HG03135 (cell line): ENCODE measurements around the gene E2F6.

Experiments used
- ATAC-seq: cut with Tn5 transposase; IDR thresholded peaks from one replicate; pipeline ENCODE4 v1.9.1; 2021; ENCODE audit warnings: mild to moderate bottlenecking, moderate library complexity; ENCODE audit not compliant: unreplicated experiment

Gene E2F6

GRCh38 chr2:11459816-11460215 lies 6.1 kb downstream of the E2F6 start:
- no peak for ATAC-seq

- ATAC-seq = no peak
These were observed 7.2 kb downstream of the E2F6 start for GRCh38 chr2:11458753-11459152.

- no peak for ATAC-seq
These were observed 8.0 kb downstream of the E2F6 start for GRCh38 chr2:11457935-11458334.

DNA sequence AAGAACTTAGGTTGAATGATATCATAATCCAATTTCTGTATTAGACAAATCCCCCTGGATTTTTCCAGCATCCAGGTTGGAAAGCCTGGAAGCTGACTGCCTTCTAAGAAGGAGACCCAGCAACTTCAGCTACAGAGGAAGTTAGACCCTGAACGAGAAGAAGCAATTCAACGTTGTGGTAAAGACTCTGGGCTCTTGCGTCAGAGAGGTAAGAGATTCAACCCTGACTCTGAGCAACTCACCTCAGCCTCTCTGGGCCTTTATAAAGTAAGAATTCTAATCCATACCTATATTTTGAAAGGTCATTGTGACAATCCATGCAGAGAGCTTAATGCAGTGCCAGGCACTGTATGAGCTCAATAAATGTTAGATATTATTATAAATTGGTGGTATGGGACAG lies 9.7 kb downstream of the E2F6 start:
- no peak for ATAC-seq

DNA sequence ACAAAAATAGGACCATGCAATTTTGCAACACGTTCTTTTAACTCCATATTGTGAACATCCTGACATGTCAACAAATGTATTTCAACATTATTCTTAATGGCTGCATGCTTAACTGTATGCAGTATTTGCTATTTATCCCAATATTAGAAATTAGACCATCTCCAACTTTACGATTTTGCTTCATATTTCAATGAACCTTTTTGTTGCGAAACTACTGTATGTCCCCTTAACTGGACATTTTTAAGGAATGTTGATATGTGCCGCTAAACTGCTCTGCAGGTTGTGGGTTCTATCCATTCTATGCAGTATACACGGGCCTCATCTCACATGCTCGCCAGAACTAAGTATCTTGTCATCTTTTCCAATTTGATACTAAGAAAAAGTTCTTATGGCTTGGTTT lies 11.1 kb downstream of the E2F6 start:
- ATAC-seq = no peak

- ATAC-seq = no peak
These were observed 15.2 kb downstream of the E2F6 start for GRCh38 chr2:11450791-11451190.

GRCh38 chr2:11446733-11447248 lies 19.2 kb downstream of the E2F6 start:
- ATAC-seq = no peak

DNA sequence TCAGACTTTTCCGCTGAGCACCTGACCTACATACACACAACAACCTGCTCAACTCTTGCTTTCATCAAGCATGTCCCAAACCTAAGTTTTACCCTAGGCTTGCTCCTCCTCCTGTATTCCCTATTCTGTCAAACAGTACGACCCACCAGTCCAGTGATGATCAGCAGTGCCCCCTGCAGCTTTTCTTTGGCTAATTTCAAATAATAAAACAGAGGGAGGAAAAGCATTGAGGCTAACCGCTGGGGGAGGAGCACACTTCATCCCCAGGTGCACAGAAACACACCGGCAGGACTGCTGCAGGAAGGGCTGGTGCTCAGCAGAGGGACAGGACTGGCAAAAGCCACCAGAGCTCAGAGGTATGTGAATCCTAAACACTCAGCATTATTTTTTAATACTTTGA lies 21.2 kb downstream of the E2F6 start:
- no peak for ATAC-seq

- no peak for ATAC-seq
These were observed 27.3 kb downstream of the E2F6 start for GRCh38 chr2:11438555-11439080.

DNA sequence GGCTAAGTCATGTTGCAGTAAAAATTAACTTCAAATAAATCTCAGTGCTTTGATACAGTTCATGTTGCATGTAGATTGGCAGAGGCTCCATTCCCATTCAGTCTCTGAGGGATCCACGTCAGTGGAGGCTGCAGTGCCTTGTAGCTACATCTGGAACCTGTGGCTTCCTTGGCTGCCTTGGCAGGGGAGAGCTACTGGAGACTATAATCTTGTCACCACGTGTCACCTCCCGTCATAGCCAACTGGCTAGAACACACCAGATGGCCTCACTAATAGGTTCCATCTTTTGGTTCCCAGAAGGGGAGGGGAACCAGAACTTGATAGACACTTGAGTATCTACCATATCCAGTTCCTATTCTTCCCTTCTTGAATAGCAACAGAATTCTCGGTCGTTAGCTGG lies 28.4 kb downstream of the E2F6 start:
- ATAC-seq = no peak

DNA sequence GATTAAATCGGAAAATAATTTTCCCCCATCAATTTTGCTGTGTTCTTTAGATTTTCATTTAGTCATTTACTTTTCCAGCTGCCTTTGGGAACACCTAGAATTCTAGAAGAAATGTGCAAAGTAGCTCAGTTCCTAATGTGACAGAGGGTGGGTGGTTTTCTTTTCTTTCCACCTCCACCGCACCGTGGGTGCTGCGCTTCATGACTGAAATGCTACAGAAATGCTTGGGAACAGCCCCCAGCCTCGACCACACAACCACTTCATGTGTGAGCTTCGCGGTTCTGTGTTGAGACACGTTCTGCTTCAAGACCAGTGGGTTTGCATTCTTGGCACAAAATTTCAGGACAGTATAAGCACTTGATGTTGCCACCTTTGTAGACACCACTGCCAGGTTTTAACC lies 30.9 kb downstream of the E2F6 start:
- ATAC-seq = no peak

DNA sequence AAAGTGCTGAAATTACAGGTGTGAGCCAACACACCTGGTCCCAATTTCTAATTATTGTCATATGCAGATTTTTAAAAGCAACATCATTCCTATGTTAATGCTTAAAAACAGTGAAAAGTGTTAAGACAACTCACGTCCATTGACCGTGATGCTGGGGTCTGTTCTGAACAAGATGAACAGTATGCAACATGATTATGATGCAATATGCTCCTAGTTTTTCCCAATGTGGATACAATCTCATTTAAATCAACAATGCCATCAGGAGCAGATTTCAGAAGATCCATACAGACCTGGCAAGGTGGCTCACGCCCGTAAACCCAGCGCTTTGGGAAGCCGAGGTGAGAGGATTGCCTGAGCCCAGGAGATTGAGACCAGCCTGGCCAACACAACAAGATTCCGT lies 31.5 kb downstream of the E2F6 start:
- no peak for ATAC-seq

GRCh38 chr2:11433822-11434221 lies 32.1 kb downstream of the E2F6 start:
- no peak for ATAC-seq

DNA sequence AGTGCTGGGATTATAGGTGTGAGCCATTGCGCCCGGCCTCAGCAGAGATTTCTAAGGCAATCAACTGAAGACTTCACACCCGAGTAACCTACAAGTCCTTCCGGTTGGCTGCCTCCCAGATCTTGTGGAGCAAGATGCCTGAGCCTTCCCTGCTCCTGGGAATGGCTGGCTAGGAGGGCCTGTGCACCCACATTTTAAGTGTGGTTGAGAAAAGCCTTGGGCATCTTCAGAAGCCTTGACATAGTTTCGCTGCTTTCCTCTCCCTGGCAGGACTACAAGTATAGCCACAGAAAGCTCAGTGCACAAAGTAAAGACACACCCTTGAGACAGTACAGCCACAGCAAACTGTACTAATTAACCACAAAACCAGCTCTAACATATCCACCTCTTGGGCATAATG lies 35.2 kb downstream of the E2F6 start:
- ATAC-seq = no peak

GRCh38 chr2:11427224-11427623 lies 38.7 kb downstream of the E2F6 start:
- ATAC-seq = no peak

DNA sequence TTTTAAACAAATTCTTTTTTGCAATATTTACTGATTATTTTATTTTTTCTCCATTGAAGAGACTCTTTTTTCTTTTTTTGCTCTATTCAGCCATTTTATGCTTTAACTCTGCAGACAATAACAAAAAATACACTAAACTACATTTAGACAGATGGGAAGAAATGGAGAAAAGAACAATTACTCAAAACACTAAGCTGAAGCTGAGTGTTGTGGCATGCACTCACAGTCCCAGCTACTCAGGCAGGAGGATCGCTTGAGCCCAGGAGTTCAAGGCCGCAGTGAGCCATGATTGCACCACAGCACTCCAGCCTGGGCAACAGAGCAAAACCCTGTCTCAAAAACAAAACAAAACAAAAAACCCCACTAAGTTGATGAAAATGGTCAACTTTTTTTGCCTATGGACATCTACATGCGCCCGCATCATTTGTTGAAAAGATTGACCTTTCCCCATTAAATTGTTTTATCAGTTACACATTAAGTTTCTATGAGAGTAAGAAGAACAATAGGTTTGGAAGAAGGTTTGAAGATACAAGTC lies 43.0 kb downstream of the E2F6 start:
- no peak for ATAC-seq

DNA sequence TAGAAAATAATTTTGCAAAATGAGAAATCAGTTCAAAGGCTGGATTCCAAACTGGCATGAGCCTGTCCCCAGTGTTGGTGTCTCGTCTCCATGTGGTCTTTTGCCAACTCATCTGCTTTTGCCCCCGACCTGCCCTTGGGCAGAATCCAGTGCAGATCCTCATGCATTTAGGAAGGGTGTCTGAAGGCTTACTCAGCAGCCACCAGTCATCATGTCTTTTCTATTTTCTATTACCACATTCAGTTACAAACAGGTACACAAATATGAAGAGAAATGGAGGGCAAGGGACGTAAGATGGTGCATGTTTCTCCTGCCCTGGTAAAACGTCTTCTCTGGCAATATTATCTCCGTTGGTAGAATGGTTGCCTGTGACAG lies 43.5 kb downstream of the E2F6 start:
- ATAC-seq = no peak

DNA sequence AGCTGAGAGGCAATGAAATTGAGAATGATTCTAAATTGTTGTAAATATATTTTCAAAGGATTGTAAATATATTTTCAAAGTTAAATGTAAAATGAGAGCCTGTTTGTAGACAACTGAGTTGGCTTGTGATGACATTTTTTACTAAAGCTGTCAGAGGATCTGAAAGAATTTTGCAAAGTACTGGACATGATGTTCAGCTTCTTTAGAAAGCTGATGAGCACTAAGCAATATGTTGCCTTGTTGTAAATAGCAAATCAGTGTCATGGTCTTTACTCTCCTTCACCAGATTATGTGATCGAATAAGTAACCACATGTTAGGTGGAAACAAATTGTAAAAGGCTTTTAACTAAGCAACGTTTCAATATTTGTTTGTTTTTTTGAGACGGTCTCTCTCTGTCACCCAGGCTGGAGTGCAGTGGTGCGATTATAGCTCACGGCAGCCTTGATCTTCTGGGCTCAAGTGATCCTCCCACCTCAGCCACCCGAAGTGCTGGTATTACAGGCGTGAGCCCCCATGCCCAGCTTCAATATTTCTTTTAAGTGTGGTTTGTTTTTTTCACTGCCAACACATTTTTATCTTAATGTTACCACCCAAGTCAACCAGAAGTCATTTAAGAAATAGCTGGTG lies 44.0 kb downstream of the E2F6 start:
- no peak for ATAC-seq

- no peak for ATAC-seq
These were observed 45.3 kb downstream of the E2F6 start for GRCh38 chr2:11420671-11421070.

DNA sequence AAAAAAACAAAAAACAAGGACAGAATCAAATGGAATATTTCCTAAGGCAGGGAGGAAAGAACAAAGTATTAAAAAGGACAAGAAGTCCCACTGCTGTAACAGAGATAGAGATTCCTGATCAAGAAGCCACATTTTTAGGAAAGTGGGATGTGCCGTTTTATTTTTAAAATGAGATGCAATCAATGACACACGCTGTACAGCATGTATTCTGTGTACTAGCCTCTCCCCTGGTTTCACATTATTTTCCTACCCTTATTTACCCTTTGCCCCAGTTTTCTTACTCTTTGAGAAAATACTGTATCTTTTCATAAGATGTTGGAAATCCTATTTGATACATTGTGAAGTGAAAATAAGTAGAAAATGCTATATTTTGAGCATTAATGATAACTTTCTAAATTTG lies 45.8 kb downstream of the E2F6 start:
- no peak for ATAC-seq

DNA sequence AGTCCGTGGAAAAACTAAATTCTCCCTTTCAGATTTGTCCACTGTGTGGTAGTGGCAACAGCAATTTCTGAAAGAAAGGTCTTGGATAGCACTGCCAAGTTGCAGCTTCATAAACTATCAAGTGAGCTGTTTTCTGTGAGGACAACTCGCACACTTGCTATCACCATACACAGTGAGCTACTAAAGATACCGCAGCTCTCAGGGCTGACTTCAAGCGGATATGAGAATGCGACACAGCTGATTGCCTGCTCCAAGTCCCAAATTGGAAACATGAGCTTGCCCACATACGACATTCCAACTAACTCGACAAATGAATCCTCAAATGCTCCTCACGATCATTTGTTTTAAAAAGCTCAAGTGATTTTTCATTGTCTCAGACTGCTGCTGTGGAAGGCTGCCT lies 46.2 kb downstream of the E2F6 start:
- no peak for ATAC-seq

- no peak for ATAC-seq
These were observed 47.9 kb downstream of the E2F6 start for GRCh38 chr2:11417946-11418585.
